Smooth muscle cell (in vitro differentiated cells): ENCODE data around the gene TTC34. TPM values are rescaled to one million over a fixed set of nuclear protein-coding genes. Genes with fewer than 3 reads are reported as not detected.

Experiments used
- DNase-seq: peaks from one replicate; lab custom pipeline; 2025; ENCODE audit not compliant: unreplicated experiment; lab: John Stamatoyannopoulos, UW
- H2AFZ ChIP-seq: fragments of 200-600 bp; sonication (generic); 2 replicates; pipeline ENCODE4 v1.6.0; 2016; ENCODE audit warnings: antibody characterized with exemption, low read depth, mild to moderate bottlenecking
- H3F3A ChIP-seq: fragments of 200-600 bp; sonication (generic); 2 replicates; pipeline ENCODE4 v1.6.0; 2017; ENCODE audit warnings: antibody characterized with exemption, low read depth
- H3K27ac ChIP-seq: fragments of 200-600 bp; sonication (generic); 2 replicates; pipeline ENCODE4 v1.5.1; 2016; ENCODE audit warnings: low read depth, mild to moderate bottlenecking
- H3K27me3 ChIP-seq: fragments of 200-600 bp; sonication (generic); 2 replicates; pipeline ENCODE4 v1.6.1; 2016; ENCODE audit warnings: low read depth, mild to moderate bottlenecking
- H3K36me3 ChIP-seq: fragments of 200-600 bp; sonication (generic); 2 replicates; pipeline ENCODE4 v1.5.1; 2016; ENCODE audit warnings: low read depth
- H3K4me1 ChIP-seq: fragments of 200-600 bp; sonication (generic); 2 replicates; pipeline ENCODE4 v1.5.1; 2016; ENCODE audit warnings: low read depth
- H3K4me2 ChIP-seq: fragments of 200-600 bp; sonication (generic); 2 replicates; pipeline ENCODE4 v1.6.0; 2016; ENCODE audit warnings: mild to moderate bottlenecking
- H3K4me3 ChIP-seq: fragments of 200-600 bp; sonication (generic); 2 replicates; pipeline ENCODE4 v1.5.1; 2016; ENCODE audit warnings: mild to moderate bottlenecking
- H3K79me2 ChIP-seq: fragments of 200-600 bp; sonication (generic); 2 replicates; pipeline ENCODE4 v1.6.0; 2016; ENCODE audit warnings: low read depth, mild to moderate bottlenecking
- H3K9ac ChIP-seq: fragments of 200-600 bp; sonication (generic); 2 replicates; pipeline ENCODE4 v1.6.0; 2016; ENCODE audit warnings: low read depth
- H3K9me3 ChIP-seq: fragments of 200-600 bp; sonication (generic); replicated peaks from 2 replicates; pipeline ENCODE4 v1.5.1; 2016; ENCODE audit warnings: low read depth
- H4K20me1 ChIP-seq: fragments of 200-600 bp; sonication (generic); 2 replicates; pipeline ENCODE4 v1.6.0; 2016; ENCODE audit warnings: low read depth
- CTCF ChIP-seq: fragments of 200-600 bp; sonication (generic); IDR thresholded peaks from 2 replicates; pipeline ENCODE4 v1.5.1; 2017; ENCODE audit warnings: borderline replicate concordance, mild to moderate bottlenecking, antibody characterized with exemption; ENCODE audit not compliant: insufficient read depth, poor library complexity, severe bottlenecking
- WGBS: methylation state at CpG from one replicate; pipeline ENCODE4 v1.1.7; 2016; ENCODE audit warnings: low lambda C conversion rate; 5-methylcytosine and 5-hydroxymethylcytosine counted together
- polyA plus RNA-seq: library from polyadenylated mRNA; unstranded; fragments of >200 nt; fragmentation: Nextera tagmentation; extraction: Ambion mirVana; gene quantifications from 2 replicates; pipeline ENCODE4 v1.2.1, GENCODE V29; 2016
- total RNA-seq: library from RNA; depleted of rRNA; stranded (reverse); fragments of >200 nt; gene quantifications from 2 replicates; pipeline ENCODE4 v1.2.3, GENCODE V29; 2014

Gene TTC34
- total and polyA plus RNA-seq, 2 experiments from 2014 or later = 0.01 to 0.04 TPM

DNA sequence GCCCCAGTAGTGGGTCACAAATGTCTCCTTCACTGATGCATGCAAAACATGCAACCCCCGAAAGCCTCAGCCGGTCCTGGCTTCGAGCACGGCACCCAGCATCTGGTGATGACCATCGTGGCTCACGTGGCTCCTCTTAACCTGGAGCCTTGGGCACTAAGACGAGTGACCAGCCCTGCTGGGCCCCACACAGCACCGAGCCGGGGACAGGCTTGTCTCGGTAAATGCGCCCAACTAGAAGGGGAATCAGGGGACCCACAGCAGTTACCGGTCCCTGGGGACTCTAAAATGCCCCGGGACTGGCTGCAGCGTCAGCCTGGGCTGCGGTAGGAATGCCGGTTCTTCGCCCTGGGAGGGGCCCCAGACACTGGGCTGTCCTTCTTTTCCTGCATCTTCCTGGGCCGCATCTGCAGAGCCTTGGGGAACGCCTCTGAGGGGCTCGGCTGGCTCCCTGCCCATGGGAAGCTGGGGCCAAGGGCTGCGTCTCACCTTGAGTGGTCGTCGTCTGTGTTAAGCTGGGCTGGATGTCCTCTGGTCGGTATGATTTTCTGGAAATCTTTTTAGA lies 13.1 kb upstream of the TTC34 start:
- H3F3A ChIP-seq = no peaks in the 10 kb centered on the region
- H3K4me3 ChIP-seq = no peak overlapping the region
- H3K9me3 ChIP-seq = no peaks in the 10 kb centered on the region
- WGBS = 86% methylated on average over 24 of the region's 24 CpGs
- no peak overlapping the region for H3K27ac ChIP-seq
- TF ChIP-seq CTCF = no peak
- no peaks in the 10 kb centered on the region for H4K20me1 ChIP-seq
- no peak overlapping the region for H3K4me2 ChIP-seq
- H3K79me2 ChIP-seq = no peaks in the 10 kb centered on the region
- H3K27me3 ChIP-seq = no peaks in the 10 kb centered on the region
- H2AFZ ChIP-seq = no peak overlapping the region
- no peaks in the 10 kb centered on the region for H3K4me1 ChIP-seq
- no peak for DNase-seq
- no peaks in the 10 kb centered on the region for H3K36me3 ChIP-seq
- H3K9ac ChIP-seq = no peak overlapping the region

DNA sequence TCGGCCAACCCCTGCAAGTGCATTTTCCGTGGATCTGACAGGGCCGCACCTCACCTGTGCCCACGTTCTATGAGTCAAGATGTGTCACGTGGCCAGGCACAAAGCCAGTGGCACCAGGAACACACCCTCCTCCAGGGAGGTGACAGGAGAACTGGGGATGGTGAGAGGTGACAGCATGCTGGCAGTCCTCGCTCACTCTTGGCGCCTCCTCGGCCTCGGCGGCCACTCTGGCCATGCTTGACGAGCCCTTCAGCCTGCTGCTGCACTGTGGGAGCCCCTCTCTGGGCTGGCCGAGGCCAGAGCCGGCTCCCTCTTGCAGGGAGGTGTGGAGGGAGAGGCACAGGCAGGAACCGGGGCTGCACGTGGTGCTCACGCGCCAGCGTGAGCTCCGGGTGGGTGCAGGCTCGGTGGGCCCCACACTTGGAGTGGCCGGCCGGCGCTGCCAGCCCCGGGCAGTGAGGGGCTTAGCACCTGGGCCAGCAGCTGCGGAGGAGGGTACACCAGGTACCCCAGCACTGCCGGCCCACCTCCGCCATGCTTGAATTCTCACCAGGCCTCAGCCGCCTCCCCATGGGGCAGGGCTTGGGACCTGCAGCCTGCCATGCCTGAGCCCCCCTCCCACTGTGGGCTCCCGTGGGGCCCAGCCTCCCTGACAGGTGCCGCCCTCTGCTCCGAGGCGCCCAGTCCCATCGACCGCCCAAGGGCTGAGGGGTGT lies 11.6 kb upstream of the TTC34 start:
- no peaks in the 10 kb centered on the region for H3K4me1 ChIP-seq
- H3F3A ChIP-seq = no peaks in the 10 kb centered on the region
- no peak overlapping the region for H3K4me2 ChIP-seq
- H3K27me3 ChIP-seq = no peaks in the 10 kb centered on the region
- no peaks in the 10 kb centered on the region for H3K9me3 ChIP-seq
- H4K20me1 ChIP-seq = no peaks in the 10 kb centered on the region
- no peak for DNase-seq
- H3K27ac ChIP-seq = no peak overlapping the region
- H3K36me3 ChIP-seq = no peaks in the 10 kb centered on the region
- no peaks in the 10 kb centered on the region for H3K79me2 ChIP-seq
- WGBS = 86% methylated on average over 30 of the region's 34 CpGs
- no peak for TF ChIP-seq CTCF
- no peak overlapping the region for H3K9ac ChIP-seq
- no peak overlapping the region for H2AFZ ChIP-seq
- H3K4me3 ChIP-seq = no peak overlapping the region

DNA sequence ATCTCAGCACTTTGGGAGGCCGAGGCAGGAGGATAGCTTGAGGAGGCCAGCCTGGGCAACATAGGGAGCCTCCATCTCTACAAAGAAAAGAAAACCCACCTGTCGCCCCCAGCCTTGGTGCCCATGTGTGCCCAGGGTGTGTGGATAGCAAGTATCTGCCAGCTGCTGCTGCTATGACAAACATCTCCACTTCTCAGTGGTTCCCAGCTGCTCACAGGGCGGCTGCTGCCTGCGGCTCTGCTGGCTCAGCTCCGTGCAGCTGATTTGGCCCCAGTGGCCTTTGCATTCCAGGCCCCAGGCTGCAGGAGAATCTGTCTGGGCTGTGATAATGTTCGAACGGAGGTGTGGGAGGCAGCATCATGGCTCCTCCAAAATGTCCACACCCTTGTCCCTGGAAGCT lies 10.6 kb upstream of the TTC34 start:
- 79% methylated on average over 7 of the region's 7 CpGs for WGBS
- Histone ChIP-seq H2AFZ (no peak overlapping the region), H3K9me3 (no peaks in the 10 kb centered on the region), H3K4me2 (no peak overlapping the region), H3K4me3 (no peak overlapping the region), H4K20me1 (no peaks in the 10 kb centered on the region), H3K79me2 (no peaks in the 10 kb centered on the region), H3F3A (no peaks in the 10 kb centered on the region), H3K27me3 (no peaks in the 10 kb centered on the region), H3K9ac (no peak overlapping the region), H3K27ac (no peak overlapping the region), H3K4me1 (no peaks in the 10 kb centered on the region), H3K36me3 (no peaks in the 10 kb centered on the region)
- no peak for TF ChIP-seq CTCF
- DNase-seq = no peak

DNA sequence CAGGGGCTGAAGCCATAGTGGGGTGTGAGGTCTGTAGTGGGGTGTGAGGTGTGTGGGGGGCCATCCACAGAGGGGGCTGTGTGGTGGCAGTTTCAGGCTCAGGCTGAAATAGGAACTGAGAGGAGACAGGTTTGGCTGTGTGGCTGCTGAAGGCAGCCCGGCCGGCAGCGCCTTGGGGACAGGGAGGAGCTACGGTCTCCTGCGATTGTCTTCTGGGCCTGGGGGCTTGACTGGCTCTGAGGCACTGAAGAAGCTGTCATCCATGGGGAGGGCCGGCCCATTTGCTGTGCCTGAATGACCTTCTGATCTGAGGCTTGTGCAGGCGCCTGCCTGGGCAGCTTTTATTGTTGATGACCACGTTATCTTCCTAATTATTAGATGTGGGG lies 10.0 kb upstream of the TTC34 start:
- no peak overlapping the region for H2AFZ ChIP-seq
- no peak for TF ChIP-seq CTCF
- H3K27me3 ChIP-seq = no peaks in the 10 kb centered on the region
- no peaks in the 10 kb centered on the region for H3K4me1 ChIP-seq
- WGBS = 81% methylated on average over 8 of the region's 8 CpGs
- no peaks in the 10 kb centered on the region for H3F3A ChIP-seq
- H3K4me3 ChIP-seq = no peak overlapping the region
- H4K20me1 ChIP-seq = no peaks in the 10 kb centered on the region
- no peaks in the 10 kb centered on the region for H3K36me3 ChIP-seq
- no peak overlapping the region for H3K27ac ChIP-seq
- H3K9ac ChIP-seq = no peak overlapping the region
- H3K9me3 ChIP-seq = no peaks in the 10 kb centered on the region
- no peaks in the 10 kb centered on the region for H3K79me2 ChIP-seq
- no peak for DNase-seq
- no peak overlapping the region for H3K4me2 ChIP-seq
